Thyroid gland (tissue), 4 donors: ENCODE results near the gene ST8SIA5. TPM values are rescaled to one million over a fixed set of nuclear protein-coding genes. Genes with fewer than 3 reads are reported as not detected.

Source experiments
- DNase-seq, 2 donors: peaks; one replicate each; pipeline ENCODE4 v3.0.0-alpha.2; 2019
- H3K27ac ChIP-seq, 3 donors: fragments of 200-600 bp; sonication (generic); 1 replicate in 2 of 3; 2 replicates in 1 of 3; pipeline ENCODE4 v1.5.1; 2016 to 2019; ENCODE audit warnings: mild to moderate bottlenecking in 1 of 3, moderate library complexity in 1 of 3
- H3K27me3 ChIP-seq: fragments of 200-600 bp; sonication (generic); one replicate; pipeline ENCODE4 v1.5.1; 2019
- H3K36me3 ChIP-seq, 2 donors: fragments of 200-600 bp; sonication (generic); one replicate each; pipeline ENCODE4 v1.5.1; 2016 to 2019
- H3K4me1 ChIP-seq, 2 donors: fragments of 200-600 bp; sonication (generic); one replicate each; pipeline ENCODE4 v1.5.1; 2017 to 2019
- H3K4me3 ChIP-seq, 3 donors: fragments of 200-600 bp; sonication (generic); replicated peaks in 1 of 3; 1 replicate in 2 of 3; 2 replicates in 1 of 3; pipeline ENCODE4 v1.5.1; 2016; ENCODE audit warnings: mild to moderate bottlenecking in 1 of 3
- H3K9me3 ChIP-seq: fragments of 200-600 bp; sonication (generic); one replicate; pipeline ENCODE4 v1.5.1; 2017
- CTCF ChIP-seq, 6 experiments: fragments of 200-600 bp in 3 of 6; fragments of 450-650 bp in 3 of 6; sonication (generic) in 3 of 6; IDR thresholded peaks; one replicate each; pipeline ENCODE4 v1.5.1; 2016 to 2019; ENCODE audit warnings: antibody characterized with exemption in 6 of 6, mild to moderate bottlenecking in 2 of 6, inconsistent platforms in 1 of 6, moderate library complexity in 1 of 6
- POLR2A ChIP-seq, 2 donors: fragments of 450-650 bp; IDR thresholded peaks; one replicate each; pipeline ENCODE4 v1.6.1; 2017; ENCODE audit warnings: antibody characterized with exemption in 2 of 2, mild to moderate bottlenecking in 2 of 2, moderate library complexity in 1 of 2
- WGBS, 2 donors: methylation state at CpG; one replicate each; pipeline ENCODE4 v1.1.5; 2017; 5-methylcytosine and 5-hydroxymethylcytosine counted together
- intact Hi-C: fragments of 100-400 bp; cut with DNase I; formaldehyde crosslinking; loops from one replicate; pipeline ENCODE4 v1.15.1; 2023
- total RNA-seq, 4 donors: library from RNA; depleted of rRNA; stranded (reverse); fragments of >200 nt; gene quantifications; one replicate each; pipeline ENCODE4 v1.2.3, GENCODE V29; 2016

Gene ST8SIA5
- total RNA-seq, 4 donors from 2014 or later, result 0.04 to 1.2 (median 0.24) TPM; not detected in 1

- TF ChIP-seq CTCF (IDR thresholded peaks at IDR 0.05), result no peak
- TF ChIP-seq POLR2A (IDR thresholded peaks at IDR 0.05), result no peak
- Histone ChIP-seq H3K4me1 (no peaks in the 10 kb centered on the region), H3K27me3 (no peaks in the 10 kb centered on the region), H3K9me3 (no peaks in the 10 kb centered on the region), H3K4me3 (no peak overlapping the region), H3K36me3 (no peaks in the 10 kb centered on the region), H3K27ac (no peak overlapping the region)
- intact Hi-C loops, result no loop called here
- no peak for DNase-seq
Measured at GRCh38 chr18:46767217-46767616, 10.4 kb upstream of the ST8SIA5 start.

GRCh38 chr18:46764586-46764985 lies 7.7 kb upstream of the ST8SIA5 start:
- Histone ChIP-seq H3K4me1 (no peaks in the 10 kb centered on the region), H3K27me3 (no peaks in the 10 kb centered on the region), H3K9me3 (no peaks in the 10 kb centered on the region), H3K27ac (no peak overlapping the region), H3K36me3 (no peaks in the 10 kb centered on the region), H3K4me3 (no peak overlapping the region)
- WGBS, 2 donors, result 90 to 93% methylated on average over 2 of the region's 2 CpGs
- DNase-seq, result no peak
- intact Hi-C loops, result no loop called here
- TF ChIP-seq POLR2A (IDR thresholded peaks at IDR 0.05), result no peak
- TF ChIP-seq CTCF (IDR thresholded peaks at IDR 0.05), result no peak

GRCh38 chr18:46761059-46761769 lies 4.4 kb upstream of the ST8SIA5 start:
- no peaks in the 10 kb centered on the region for H3K36me3 ChIP-seq
- no peak overlapping the region for H3K27ac ChIP-seq
- TF ChIP-seq POLR2A (IDR thresholded peaks at IDR 0.05), result no peak
- no peak for TF ChIP-seq CTCF (IDR thresholded peaks at IDR 0.05)
- no peak for DNase-seq
- peaks cover 0 to 19% of the 10 kb centered on the region in 2 donors for H3K4me1 ChIP-seq
- H3K27me3 ChIP-seq, result no peaks in the 10 kb centered on the region
- H3K9me3 ChIP-seq, result no peaks in the 10 kb centered on the region
- no peak overlapping the region for H3K4me3 ChIP-seq
- 76 to 83% methylated on average over 2 of the region's 2 CpGs for WGBS, 2 donors
- intact Hi-C loops, result no loop called here

GRCh38 chr18:46759890-46760289 lies 3.0 kb upstream of the ST8SIA5 start:
- Histone ChIP-seq H3K27ac (no peak overlapping the region), H3K27me3 (no peaks in the 10 kb centered on the region), H3K36me3 (no peaks in the 10 kb centered on the region), H3K4me3 (no peak overlapping the region), H3K4me1 (peaks cover 0 to 23% of the 10 kb centered on the region in 2 donors), H3K9me3 (no peaks in the 10 kb centered on the region)
- intact Hi-C loops, result no loop called here
- TF ChIP-seq POLR2A (IDR thresholded peaks at IDR 0.05), result no peak
- no peak for TF ChIP-seq CTCF (IDR thresholded peaks at IDR 0.05)
- peak in 1 of 2 donors; percentile 7 for DNase-seq
- WGBS, 2 donors, result 42 to 50% methylated on average over 6 of the region's 6 CpGs

- Histone ChIP-seq H3K27ac (no peak overlapping the region), H3K9me3 (no peaks in the 10 kb centered on the region), H3K4me1 (peaks cover 0 to 23% of the 10 kb centered on the region in 2 donors), H3K36me3 (no peaks in the 10 kb centered on the region), H3K27me3 (no peaks in the 10 kb centered on the region), H3K4me3 (peak overlapping the region in 1 of 3 donors; percentile 9)
- intact Hi-C loops, result no loop called here
- no peak for TF ChIP-seq CTCF (IDR thresholded peaks at IDR 0.05)
- TF ChIP-seq POLR2A (IDR thresholded peaks at IDR 0.05), result no peak
- 5 to 7% methylated on average over 27 to 31 of the region's 41 CpGs for WGBS, 2 donors
- DNase-seq, result no peak
Measured at GRCh38 chr18:46756025-46756558, 761 bp downstream of the ST8SIA5 start.
